ENCODE results near the gene BARHL2.

GRCh38 chr1:90671251-90671650 lies 45.9 kb downstream of the BARHL2 start:
- TF ChIP-seq CTCF (IDR thresholded peaks at IDR 0.05) (no peak), REST (IDR thresholded peaks at IDR 0.05) (no peak), MAX (IDR thresholded peaks at IDR 0.05) (no peak), POLR2A (IDR thresholded peaks at IDR 0.05; ENCODE audit: low read length) (no peak), HDAC2 (IDR thresholded peaks at IDR 0.05) (no peak), MYC (IDR thresholded peaks at IDR 0.05; ENCODE audit: borderline replicate concordance, low read length) (no peak), RFX5 (IDR thresholded peaks at IDR 0.05) (no peak), EHMT2 (IDR thresholded peaks at IDR 0.05; ENCODE audit: low read depth) (no peak), RCOR1 (IDR thresholded peaks at IDR 0.05; ENCODE audit: low read depth, low read length) (no peak), FOXS1 (CRISPR knock-in tag; IDR thresholded peaks at IDR 0.05) (no peak), EP300 (IDR thresholded peaks at IDR 0.05) (no peak), USF2 (IDR thresholded peaks at IDR 0.05) (no peak)

Measured in A549 (cell line).